Subcutaneous adipose tissue (tissue), 4 donors: ENCODE data around the gene NKX3-2. TPM values are rescaled to one million over a fixed set of nuclear protein-coding genes. Genes with fewer than 3 reads are reported as not detected.

Experiments used
- total RNA-seq, 4 donors: library from RNA; depleted of rRNA; stranded (reverse); fragments of >200 nt; gene quantifications; one replicate each; pipeline ENCODE4 v1.1.0, GENCODE V29; 2016
- TF ChIP-seq, protein P1 (sequence below): fragments of 450-650 bp; IDR thresholded peaks from one replicate; pipeline ENCODE4 v1.5.1; 2016; ENCODE audit warnings: low read depth, mild to moderate bottlenecking, control low read depth, antibody characterized with exemption, moderate library complexity

NKX3-2 gene
- under 1 TPM in 2 of 4 donors, not detected in 2; 0.17 to 0.44 TPM for total RNA-seq

DNA sequence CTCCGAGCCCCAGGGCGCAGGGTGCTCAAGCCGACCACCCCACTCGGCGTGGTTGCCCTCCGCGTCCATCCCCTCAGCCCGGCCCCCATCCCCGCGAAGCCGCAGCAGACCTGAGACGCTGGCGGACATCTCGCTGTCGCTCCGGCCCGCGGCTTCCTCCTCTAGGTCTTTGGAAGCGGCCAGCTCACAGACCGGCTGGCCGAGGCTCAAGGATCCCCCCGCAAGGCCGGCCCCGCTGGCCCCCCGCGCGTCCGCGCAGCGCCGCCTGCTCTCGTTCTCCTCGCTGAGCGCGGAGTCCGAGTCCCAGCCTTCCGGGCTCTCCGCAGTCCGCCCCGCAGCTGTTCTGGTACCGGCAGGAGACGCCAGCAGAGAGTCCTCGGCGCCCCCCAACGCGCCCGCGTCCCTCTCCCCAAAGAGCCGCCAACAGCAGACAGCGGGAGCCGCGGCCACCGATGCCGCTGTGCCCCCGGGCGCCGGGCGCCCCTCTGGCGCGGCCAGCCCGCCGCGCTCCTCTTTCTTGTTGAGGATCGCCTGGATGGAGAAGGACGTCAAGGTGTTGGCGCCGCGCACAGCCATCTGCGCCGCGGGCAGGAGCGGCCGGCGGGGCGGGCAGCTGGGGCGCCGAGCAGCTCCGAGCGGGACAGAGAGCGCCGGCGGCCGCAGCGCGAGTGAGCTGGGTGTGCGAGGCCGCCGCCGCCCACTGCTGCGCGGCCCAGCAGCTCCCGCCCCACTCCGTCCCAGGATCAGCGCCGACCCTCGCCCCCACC lies at the start of gene NKX3-2:
NKX3-2 (minus strand) TSS at position 670 of the 767 bp plus-strand sequence; CDS start at position 576, 94 bp downstream.
- TF ChIP-seq, protein P1, sequence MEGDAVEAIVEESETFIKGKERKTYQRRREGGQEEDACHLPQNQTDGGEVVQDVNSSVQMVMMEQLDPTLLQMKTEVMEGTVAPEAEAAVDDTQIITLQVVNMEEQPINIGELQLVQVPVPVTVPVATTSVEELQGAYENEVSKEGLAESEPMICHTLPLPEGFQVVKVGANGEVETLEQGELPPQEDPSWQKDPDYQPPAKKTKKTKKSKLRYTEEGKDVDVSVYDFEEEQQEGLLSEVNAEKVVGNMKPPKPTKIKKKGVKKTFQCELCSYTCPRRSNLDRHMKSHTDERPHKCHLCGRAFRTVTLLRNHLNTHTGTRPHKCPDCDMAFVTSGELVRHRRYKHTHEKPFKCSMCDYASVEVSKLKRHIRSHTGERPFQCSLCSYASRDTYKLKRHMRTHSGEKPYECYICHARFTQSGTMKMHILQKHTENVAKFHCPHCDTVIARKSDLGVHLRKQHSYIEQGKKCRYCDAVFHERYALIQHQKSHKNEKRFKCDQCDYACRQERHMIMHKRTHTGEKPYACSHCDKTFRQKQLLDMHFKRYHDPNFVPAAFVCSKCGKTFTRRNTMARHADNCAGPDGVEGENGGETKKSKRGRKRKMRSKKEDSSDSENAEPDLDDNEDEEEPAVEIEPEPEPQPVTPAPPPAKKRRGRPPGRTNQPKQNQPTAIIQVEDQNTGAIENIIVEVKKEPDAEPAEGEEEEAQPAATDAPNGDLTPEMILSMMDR, result no peak

DNA sequence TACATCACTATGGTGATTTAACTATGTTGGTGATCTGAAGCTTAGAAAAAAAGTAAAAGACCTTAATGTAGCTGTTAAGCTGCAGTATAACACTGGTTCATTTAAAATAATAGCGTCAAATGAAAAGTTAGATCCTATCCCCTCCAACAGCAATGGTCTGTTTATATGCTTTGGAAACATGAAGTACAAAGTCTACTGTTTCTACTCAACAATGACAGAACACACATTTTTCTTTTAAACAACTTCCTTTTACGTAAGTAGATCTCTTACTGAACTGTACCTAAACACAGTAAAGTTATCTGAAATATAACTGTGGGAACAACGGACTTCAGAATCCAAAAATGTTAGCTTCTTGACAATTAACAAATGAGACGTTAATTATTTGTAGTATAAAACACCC lies 47.9 kb upstream of the NKX3-2 start:
- TF ChIP-seq, protein P1, result no peak

DNA sequence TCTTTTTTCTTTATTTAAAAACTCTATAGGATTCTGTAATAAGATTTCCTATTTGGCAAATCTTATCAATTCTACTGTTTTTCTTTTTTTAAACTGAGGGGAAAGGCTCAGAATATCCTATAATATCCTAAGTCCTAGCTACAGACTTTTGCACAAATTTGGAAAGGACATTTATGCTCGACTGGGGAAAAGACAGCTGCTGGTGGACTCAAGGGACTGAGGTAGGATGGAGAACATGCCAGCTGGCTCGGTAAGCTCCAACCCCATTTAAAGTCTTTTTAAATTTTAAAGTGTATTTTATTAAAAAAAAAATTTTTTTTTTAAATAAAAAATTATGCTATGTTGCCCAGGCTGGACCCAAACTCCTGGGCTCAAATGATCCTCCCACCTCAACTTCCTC lies 46.5 kb upstream of the NKX3-2 start:
- TF ChIP-seq, protein P1, result no peak

DNA sequence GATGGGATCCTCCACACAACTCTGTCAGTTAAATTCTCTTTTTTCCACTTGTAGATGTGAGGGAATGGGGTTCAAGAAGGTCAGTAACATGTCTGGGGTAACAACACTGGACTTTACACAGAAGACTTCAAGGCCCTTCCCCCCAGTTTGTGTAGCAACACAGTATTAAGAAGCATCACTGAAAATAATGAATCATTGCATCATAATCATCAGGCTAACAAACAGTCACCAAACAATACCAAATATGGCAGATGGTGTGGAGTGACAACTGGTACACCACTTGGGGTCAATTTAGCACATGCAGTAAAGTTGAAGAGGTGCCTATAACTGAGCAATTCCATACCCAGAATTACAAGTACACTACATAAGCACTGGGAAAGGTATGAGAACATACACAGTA lies 44.6 kb upstream of the NKX3-2 start:
- TF ChIP-seq, protein P1, result no peak

DNA sequence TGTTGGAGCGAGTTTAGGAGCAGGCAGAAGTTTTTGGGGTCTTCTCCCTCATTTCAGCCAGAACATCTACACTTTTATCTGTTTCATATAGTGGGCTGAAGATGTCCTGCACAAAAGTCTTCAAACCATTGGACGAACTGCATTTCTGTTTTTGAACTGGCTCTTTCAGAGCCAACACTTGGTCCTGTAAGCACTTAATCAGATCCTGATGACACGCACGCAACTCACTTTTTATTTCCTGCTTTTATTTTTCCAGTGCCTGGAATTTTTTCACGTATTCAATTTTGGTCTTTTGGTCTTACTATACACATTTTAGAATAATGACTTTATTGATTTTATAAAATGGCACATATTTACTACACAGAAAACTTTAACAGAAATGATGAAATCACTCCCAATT lies 40.2 kb upstream of the NKX3-2 start:
- TF ChIP-seq, protein P1, result no peak

DNA sequence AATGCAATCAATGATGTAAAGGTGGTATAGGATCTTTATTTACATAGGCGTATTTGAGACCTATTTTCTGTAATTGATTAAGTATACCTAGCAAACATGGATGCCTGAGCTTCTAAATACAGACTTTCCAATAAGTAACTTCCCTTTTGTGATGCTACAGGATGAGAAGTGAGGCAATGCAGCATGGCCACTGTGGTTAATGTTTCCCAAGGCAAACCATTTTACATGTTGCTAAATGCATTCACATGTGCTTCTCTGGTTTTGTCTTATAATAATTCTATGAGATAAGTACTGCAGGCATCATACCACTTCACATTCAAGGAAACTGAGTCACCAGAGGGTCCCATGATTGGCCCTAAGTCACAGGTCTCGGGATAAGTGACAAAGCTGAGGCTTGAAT lies 35.7 kb upstream of the NKX3-2 start:
- TF ChIP-seq, protein P1, result no peak

DNA sequence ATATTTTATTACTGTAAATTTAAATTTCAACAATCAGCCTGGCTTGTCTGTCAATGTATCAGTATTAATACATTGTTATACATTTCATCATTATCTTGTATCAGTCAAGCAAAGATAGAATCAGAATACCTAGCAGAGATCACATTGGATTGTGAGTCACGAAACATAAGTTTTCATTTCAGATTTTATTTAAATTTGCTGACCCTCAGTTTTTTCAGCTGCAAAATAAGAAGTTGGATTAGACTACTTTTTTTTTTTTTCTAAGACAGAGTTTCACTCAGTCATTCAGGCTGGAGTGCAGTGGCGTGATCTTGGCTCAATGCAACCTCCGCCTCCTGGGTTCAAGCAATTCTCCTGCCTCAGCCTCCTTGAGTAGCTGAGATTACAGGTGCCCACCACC lies 33.4 kb upstream of the NKX3-2 start:
- TF ChIP-seq, protein P1, result no peak
